ENCODE measurements around the gene TRIM69.
"Not testable (repeated sequence)": the region's sequence is repeated elsewhere in the genome, so short reads cannot be mapped to it uniquely, and the experiment has no call there.

Gene TRIM69

GRCh38 chr15:44769521-44769920, 33.2 kb downstream of the TRIM69 start:
- TF ChIP-seq, protein P1, sequence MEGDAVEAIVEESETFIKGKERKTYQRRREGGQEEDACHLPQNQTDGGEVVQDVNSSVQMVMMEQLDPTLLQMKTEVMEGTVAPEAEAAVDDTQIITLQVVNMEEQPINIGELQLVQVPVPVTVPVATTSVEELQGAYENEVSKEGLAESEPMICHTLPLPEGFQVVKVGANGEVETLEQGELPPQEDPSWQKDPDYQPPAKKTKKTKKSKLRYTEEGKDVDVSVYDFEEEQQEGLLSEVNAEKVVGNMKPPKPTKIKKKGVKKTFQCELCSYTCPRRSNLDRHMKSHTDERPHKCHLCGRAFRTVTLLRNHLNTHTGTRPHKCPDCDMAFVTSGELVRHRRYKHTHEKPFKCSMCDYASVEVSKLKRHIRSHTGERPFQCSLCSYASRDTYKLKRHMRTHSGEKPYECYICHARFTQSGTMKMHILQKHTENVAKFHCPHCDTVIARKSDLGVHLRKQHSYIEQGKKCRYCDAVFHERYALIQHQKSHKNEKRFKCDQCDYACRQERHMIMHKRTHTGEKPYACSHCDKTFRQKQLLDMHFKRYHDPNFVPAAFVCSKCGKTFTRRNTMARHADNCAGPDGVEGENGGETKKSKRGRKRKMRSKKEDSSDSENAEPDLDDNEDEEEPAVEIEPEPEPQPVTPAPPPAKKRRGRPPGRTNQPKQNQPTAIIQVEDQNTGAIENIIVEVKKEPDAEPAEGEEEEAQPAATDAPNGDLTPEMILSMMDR (IDR thresholded peaks at IDR 0.05; ENCODE audit: insufficient read depth, low read depth, low read length, missing control alignments) = no peak
- no peak for DNase-seq (ENCODE audit: low read depth)
- no peak overlapping the region for H3K4me3 ChIP-seq (ENCODE audit: low read depth, low read length)

DNA sequence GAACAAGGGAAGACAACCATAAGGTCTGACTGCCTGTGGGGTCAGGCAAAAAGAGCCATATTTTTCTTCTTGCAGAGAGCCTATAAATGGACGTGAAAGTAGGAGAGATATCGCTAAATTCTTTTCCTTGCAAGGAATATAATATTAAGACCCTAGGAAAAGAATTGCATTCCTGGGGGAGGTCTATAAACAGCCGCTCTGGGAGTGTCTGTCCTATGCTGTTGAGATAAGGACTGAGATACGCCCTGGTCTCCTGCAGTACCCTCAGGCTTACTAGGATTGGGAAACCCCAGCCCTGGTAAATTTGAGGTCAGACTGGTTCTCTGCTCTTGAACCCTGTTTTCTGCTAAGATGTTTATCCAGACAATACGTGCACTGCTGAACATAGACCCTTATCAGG, 34.4 kb downstream of the TRIM69 start:
- not testable (repeated sequence) for H3K4me3 ChIP-seq (ENCODE audit: low read depth, low read length); DNase-seq (ENCODE audit: low read depth)

DNA sequence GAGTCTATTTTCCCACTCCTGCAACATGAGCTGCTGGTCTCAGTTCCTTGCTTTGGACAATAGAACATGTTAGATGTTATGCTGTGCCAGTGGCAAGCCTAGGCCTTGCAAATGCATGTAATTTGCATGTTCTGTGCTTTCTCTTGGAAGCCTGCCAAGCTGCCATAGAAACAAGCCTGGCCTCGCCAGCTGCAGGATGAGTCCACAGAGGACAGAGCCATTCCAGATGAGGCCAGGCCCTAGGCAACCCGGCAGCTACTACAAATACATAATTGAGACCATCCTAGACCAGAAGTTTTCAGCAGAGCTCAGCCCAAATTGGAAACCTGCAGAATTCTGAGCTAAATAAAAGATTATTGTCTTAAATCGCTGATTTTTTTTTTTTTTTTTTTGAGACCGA, 39.6 kb downstream of the TRIM69 start:
- H3K4me3 ChIP-seq (ENCODE audit: low read depth, low read length) = no peak overlapping the region
- TF ChIP-seq, protein P1 (IDR thresholded peaks at IDR 0.05; ENCODE audit: insufficient read depth, low read depth, low read length, missing control alignments) = no peak
- peak; percentile 40 for DNase-seq (ENCODE audit: low read depth)

DNA sequence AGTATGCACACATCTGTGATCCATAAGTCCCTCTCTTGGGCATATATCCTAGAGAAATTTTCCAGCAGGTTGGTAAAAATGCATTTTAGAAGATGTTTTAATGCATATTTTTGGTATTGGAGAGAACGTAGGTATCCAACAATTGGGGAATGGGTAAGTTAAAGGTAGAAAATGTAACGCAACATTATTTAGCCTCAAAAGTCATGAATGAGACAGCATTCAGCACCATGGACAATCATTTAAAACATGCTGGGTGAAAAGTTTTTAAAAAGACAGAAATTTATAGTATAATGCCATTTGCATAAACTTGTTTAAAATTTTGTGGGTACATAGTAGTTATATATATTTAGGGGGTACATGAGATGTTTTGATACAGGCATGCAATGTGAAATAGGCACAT, 43.4 kb downstream of the TRIM69 start:
- TF ChIP-seq, protein P1 (IDR thresholded peaks at IDR 0.05; ENCODE audit: insufficient read depth, low read depth, low read length, missing control alignments) = no peak
- DNase-seq (ENCODE audit: low read depth) = no peak
- H3K4me3 ChIP-seq (ENCODE audit: low read depth, low read length) = no peak overlapping the region

- H3K4me3 ChIP-seq (ENCODE audit: low read depth, low read length) = no peak overlapping the region
- TF ChIP-seq, protein P1 (IDR thresholded peaks at IDR 0.05; ENCODE audit: insufficient read depth, low read depth, low read length, missing control alignments) = no peak
- DNase-seq (ENCODE audit: low read depth) = no peak
These were observed 44.3 kb downstream of the TRIM69 start for GRCh38 chr15:44780608-44781007.

- TF ChIP-seq, protein P1 (IDR thresholded peaks at IDR 0.05; ENCODE audit: insufficient read depth, low read depth, low read length, missing control alignments) = no peak
- H3K4me3 ChIP-seq (ENCODE audit: low read depth, low read length) = no peak overlapping the region
- no peak for DNase-seq (ENCODE audit: low read depth)
These were observed 44.9 kb downstream of the TRIM69 start for GRCh38 chr15:44781128-44781810.

DNA sequence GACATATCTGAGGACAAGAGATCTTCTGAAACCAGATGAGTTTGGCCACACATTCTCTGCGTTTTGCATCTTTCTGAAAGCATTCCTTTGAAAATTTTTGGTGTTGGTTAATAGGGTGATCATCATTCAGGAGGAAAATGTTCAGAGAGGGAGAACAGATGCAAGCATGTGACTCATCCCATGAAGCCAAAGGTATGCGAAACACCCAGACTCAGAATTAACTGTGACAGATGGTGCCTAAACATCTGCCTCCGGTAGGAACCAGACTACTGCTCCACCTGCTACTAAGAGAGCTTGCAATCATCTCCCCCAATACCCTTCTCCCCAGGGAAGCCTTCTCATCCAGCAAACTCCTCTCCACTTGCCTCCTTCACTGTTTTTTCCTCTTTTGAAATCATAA, 46.2 kb downstream of the TRIM69 start:
- H3K4me3 ChIP-seq (ENCODE audit: low read depth, low read length) = no peak overlapping the region
- DNase-seq (ENCODE audit: low read depth) = no peak
- TF ChIP-seq, protein P1 (IDR thresholded peaks at IDR 0.05; ENCODE audit: insufficient read depth, low read depth, low read length, missing control alignments) = no peak

DNA sequence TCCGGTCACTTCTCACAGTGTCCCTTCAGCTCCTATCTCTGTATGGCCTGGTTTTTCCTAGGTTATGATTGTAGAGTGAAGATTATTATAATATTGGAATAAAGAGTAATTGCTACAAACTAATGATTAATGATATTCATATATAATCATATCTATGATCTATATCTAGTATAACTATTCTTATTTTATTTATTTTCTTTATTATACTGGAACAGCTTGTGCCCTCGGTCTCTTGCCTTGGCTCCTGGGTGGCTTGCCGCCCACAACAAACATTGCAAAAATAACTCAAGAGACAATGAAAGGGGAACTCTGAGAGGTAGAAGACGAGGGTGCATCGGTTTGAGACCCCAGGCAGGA, 48.6 kb downstream of the TRIM69 start:
- peak overlapping the region; percentile 62 for H3K4me3 ChIP-seq (ENCODE audit: low read depth, low read length)
- not testable (repeated sequence) for DNase-seq (ENCODE audit: low read depth)

Data from GM12865 (cell line).